ENCODE data around the gene MOG.
A peak's percentile ranks its signal among the peaks of the same experiment; 100 is the strongest.
"Not testable (repeated sequence)": the region's sequence is repeated elsewhere in the genome, so short reads cannot be mapped to it uniquely, and the experiment has no call there.

The MOG gene

GRCh38 chr6:29633534-29633905 is 23.4 kb upstream of the MOG start:
- DNase-seq (ENCODE audit: insufficient read length, low spot score) (no peak), FAIRE-seq (peak; percentile 21)

GRCh38 chr6:29637247-29637646 is 19.6 kb upstream of the MOG start:
- FAIRE-seq (no peak), DNase-seq (ENCODE audit: insufficient read length, low spot score) (no peak)

- DNase-seq (ENCODE audit: insufficient read length, low spot score) = no peak
- no peak for FAIRE-seq
Measured at GRCh38 chr6:29641430-29642148, 15.3 kb upstream of the MOG start.

- peak; percentile 33 for FAIRE-seq
- DNase-seq (ENCODE audit: insufficient read length, low spot score) = no peak
Measured at GRCh38 chr6:29647927-29648642, 8.8 kb upstream of the MOG start.

GRCh38 chr6:29649701-29650673 is 6.9 kb upstream of the MOG start:
- DNase-seq (ENCODE audit: insufficient read length, low spot score) (peak; percentile 93), FAIRE-seq (peak; percentile 99)

- DNase-seq (ENCODE audit: insufficient read length, low spot score) (no peak), FAIRE-seq (peak; percentile 83)
Measured at GRCh38 chr6:29651413-29652197, 5.3 kb upstream of the MOG start.

GRCh38 chr6:29652198-29652584 is 4.7 kb upstream of the MOG start:
- no peak for DNase-seq (ENCODE audit: insufficient read length, low spot score)
- FAIRE-seq = no peak

GRCh38 chr6:29653452-29654038 is 3.3 kb upstream of the MOG start:
- no peak for DNase-seq (ENCODE audit: insufficient read length, low spot score)
- FAIRE-seq = no peak

- FAIRE-seq = no peak
Measured at GRCh38 chr6:29655658-29656057, 1.2 kb upstream of the MOG start.

GRCh38 chr6:29656157-29656556 is 735 bp upstream of the MOG start:
- DNase-seq (ENCODE audit: insufficient read length, low spot score) = no peak
- peak; percentile 21 for FAIRE-seq

More at GRCh38 chr6:29655658-29656057, 1.2 kb upstream of the MOG start:
- no peak for DNase-seq (ENCODE audit: insufficient read length, low spot score)

- no peak for FAIRE-seq
- no peak for DNase-seq (ENCODE audit: insufficient read length, low spot score)
Measured at GRCh38 chr6:29661071-29661470, 4.2 kb downstream of the MOG start.

- not testable (repeated sequence) for FAIRE-seq; DNase-seq (ENCODE audit: insufficient read length, low spot score)
Measured at GRCh38 chr6:29661502-29662141, 4.7 kb downstream of the MOG start.

- DNase-seq (ENCODE audit: insufficient read length, low spot score) (no peak), FAIRE-seq (no peak)
Measured at GRCh38 chr6:29663300-29664042, 6.6 kb downstream of the MOG start.

- FAIRE-seq (no peak), DNase-seq (ENCODE audit: insufficient read length, low spot score) (no peak)
Measured at GRCh38 chr6:29665942-29666825, 9.3 kb downstream of the MOG start.

- DNase-seq (ENCODE audit: insufficient read length, low spot score) (no peak), FAIRE-seq (no peak)
Measured at GRCh38 chr6:29666826-29667130, 9.9 kb downstream of the MOG start.

GRCh38 chr6:29667158-29667557 is 10.3 kb downstream of the MOG start:
- no peak for FAIRE-seq

GRCh38 chr6:29671026-29671425 is 14.1 kb downstream of the MOG start:
- FAIRE-seq (no peak), DNase-seq (ENCODE audit: insufficient read length, low spot score) (no peak)

More at GRCh38 chr6:29667158-29667557, 10.3 kb downstream of the MOG start:
- no peak for DNase-seq (ENCODE audit: insufficient read length, low spot score)

GRCh38 chr6:29672116-29672515 is 15.2 kb downstream of the MOG start:
- FAIRE-seq; DNase-seq (ENCODE audit: insufficient read length, low spot score): not testable (repeated sequence)

Data from GM19239 (cell line).